Amniotic epithelial cell (primary cell): ENCODE data around the gene SSC5D.
A peak's percentile ranks its signal among the peaks of the same experiment; 100 is the strongest.

ENCODE experiments used
- DNase-seq: peaks from one replicate; pipeline ENCODE4 v3.0.0-alpha.2; 2010; ENCODE audit warnings: low read depth

The SSC5D gene

GRCh38 chr19:55455576-55456235 is 32.5 kb upstream of the SSC5D start:
- DNase-seq = no peak

GRCh38 chr19:55456347-55456746 is 31.9 kb upstream of the SSC5D start:
- no peak for DNase-seq

- no peak for DNase-seq
These were observed 30.4 kb upstream of the SSC5D start for GRCh38 chr19:55457683-55458457.

GRCh38 chr19:55459551-55459949 is 28.7 kb upstream of the SSC5D start:
- no peak for DNase-seq

GRCh38 chr19:55459950-55460657 is 28.1 kb upstream of the SSC5D start:
- peak; percentile 45 for DNase-seq

GRCh38 chr19:55460670-55461258 is 27.5 kb upstream of the SSC5D start:
- DNase-seq = peak; percentile 83

- peak; percentile 99 for DNase-seq
These were observed 26.8 kb upstream of the SSC5D start, which contains the start of gene ISOC2 for GRCh38 chr19:55461259-55461973. TSS of gene ISOC2 (minus strand) at chr19:55461642. CDS start at chr19:55456486, 5,156 bp downstream.

- peak; percentile 38 for DNase-seq
These were observed 26.1 kb upstream of the SSC5D start for GRCh38 chr19:55461974-55462626.

- DNase-seq = no peak
These were observed 25.5 kb upstream of the SSC5D start for GRCh38 chr19:55462722-55463121.

- no peak for DNase-seq
These were observed 24.6 kb upstream of the SSC5D start for GRCh38 chr19:55463583-55464031.

GRCh38 chr19:55464039-55464661 is 24.1 kb upstream of the SSC5D start:
- DNase-seq = no peak

- DNase-seq = no peak
These were observed 23.6 kb upstream of the SSC5D start, which contains the start of gene C19orf85 for GRCh38 chr19:55464662-55465054. TSS of gene C19orf85 (minus strand) at chr19:55464751. CDS start at chr19:55464554, 197 bp downstream.

GRCh38 chr19:55465460-55466240 is 22.6 kb upstream of the SSC5D start:
- no peak for DNase-seq

GRCh38 chr19:55466241-55466614 is 22.0 kb upstream of the SSC5D start:
- DNase-seq = no peak

GRCh38 chr19:55467236-55468053 is 20.8 kb upstream of the SSC5D start:
- DNase-seq = peak; percentile 93

- no peak for DNase-seq
These were observed 20.2 kb upstream of the SSC5D start for GRCh38 chr19:55468054-55468393.

GRCh38 chr19:55471266-55471665 is 17.0 kb upstream of the SSC5D start:
- no peak for DNase-seq

- DNase-seq = peak; percentile 79
These were observed 15.8 kb upstream of the SSC5D start for GRCh38 chr19:55472463-55472862.
